ENCODE data around the gene ANAPC5.

- TF ChIP-seq EZH2phosphoT487 (IDR thresholded peaks at IDR 0.05; ENCODE audit: insufficient read depth, low read depth) (no peak), EZH2 (IDR thresholded peaks at IDR 0.05; ENCODE audit: insufficient read depth, poor library complexity, severe bottlenecking) (no peak)
These were observed 50.3 kb downstream of the ANAPC5 start for GRCh38 chr12:121301876-121302275.
